Suppressor macrophage (primary cell): ENCODE data around the gene IL17F.
"Not testable (repeated sequence)": the region's sequence is repeated elsewhere in the genome, so short reads cannot be mapped to it uniquely, and the experiment has no call there.

ENCODE experiments used
- DNase-seq, 4 experiments: peaks; one replicate each; pipeline ENCODE4 v3.0.0-alpha.2; 2020 to 2022

IL17F gene

DNA sequence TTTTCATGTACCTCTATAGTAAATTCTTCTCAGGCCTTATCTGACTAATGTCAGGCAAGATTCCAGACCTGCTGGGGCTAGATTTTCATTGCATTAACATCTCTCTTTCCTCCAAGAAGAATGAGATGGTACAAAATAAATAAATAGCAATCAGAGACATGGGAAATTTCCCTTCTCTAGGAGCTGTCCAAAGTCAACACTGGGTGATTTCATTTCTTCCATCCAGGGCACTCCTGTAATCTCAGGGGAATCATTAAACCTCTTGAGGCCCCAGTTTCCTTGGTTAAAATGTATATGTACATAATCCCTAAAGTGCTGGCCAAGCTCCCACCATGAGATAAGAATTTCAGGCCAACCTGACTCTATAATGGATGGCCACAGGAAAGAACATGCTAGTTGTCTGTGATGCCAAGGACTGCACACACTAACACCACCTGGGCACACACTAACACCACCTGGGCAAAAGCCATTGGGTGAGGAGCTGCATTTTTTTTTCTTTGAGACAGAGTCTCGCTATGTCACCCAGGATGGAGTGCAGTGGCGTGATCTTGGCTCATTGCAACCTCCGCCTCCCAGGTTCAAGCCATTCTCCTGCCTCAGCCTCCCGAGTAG, 912 bp downstream of the IL17F start:
- DNase-seq, result no peak

DNA sequence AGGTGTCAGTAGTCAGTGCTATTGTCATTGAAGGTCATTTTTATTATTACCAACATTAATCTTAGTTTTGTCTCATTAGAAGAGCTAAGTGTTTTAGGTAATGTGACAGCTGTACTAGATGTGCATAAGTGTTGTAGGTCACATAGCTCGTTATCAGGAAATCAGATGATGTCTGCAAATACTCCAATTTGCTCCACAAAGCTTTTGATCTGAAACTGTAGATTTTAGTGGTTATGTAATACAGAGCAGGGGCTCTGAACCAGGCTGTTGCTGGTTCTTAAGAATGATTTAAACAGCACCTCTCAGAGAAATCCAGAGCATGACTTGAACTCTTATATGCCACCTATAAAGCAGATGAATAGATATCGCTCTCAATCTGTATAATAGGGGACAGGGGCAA, 2.5 kb downstream of the IL17F start:
- no peak for DNase-seq

DNA sequence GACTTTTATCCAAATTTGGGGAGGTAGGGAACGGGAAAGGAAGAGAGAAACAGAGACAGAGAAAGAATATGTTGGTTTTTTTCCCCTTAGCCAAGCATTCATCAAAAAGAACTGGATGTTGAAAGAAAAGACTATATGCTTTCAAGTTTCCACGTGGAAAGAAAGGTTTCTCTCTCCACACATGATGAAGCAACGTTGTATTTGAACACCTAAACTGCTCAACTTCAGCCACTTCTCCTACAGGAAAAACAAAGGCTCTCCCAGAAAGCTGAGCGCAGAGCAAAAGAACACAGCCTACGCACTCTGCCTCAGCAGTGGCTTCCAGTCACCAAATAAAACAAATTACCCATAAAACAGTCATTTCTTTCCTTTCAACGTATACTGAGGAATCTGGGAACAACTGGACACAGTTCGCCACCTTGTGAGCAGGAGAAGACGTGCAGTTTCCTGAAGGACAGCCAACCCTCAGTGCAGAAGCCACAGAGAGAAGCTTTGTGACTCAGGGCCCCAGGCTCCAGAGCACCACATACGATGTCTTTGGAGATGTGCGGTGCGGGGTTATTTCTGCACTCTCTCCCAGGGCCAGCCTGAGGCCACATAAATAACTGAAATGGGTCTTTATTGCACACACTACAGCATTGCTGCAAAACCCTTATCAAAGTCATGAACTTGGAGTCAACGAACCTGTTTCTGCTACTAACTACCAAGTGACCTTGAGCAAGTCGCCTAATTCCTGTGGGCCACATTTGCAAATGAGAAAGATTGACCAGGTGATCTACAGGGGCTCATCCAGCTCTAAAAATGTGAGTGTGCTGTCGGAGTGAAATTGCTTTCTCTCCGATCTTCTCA, 10.1 kb downstream of the IL17F start:
- peak in 3 of 4 experiments; percentile 9 to 16 (median 14) for DNase-seq

DNA sequence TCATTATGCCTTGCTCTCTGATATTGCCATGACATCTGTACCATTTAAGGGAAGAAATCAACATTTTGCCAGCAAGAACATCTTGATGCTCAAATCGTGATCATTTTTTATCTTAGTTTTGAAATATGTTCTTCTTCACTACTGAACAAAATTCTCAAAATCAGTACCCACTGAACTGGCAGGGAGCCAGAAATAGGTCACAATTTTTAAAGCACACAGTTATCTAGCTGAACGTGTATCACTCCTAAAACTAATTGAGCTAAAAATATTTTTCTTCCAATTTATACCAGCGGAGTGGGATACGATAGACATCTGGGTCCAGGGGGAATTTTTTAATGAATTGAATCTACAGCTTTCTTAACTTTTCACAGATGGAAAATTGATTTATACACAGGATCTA, 11.3 kb downstream of the IL17F start:
- no peak for DNase-seq

DNA sequence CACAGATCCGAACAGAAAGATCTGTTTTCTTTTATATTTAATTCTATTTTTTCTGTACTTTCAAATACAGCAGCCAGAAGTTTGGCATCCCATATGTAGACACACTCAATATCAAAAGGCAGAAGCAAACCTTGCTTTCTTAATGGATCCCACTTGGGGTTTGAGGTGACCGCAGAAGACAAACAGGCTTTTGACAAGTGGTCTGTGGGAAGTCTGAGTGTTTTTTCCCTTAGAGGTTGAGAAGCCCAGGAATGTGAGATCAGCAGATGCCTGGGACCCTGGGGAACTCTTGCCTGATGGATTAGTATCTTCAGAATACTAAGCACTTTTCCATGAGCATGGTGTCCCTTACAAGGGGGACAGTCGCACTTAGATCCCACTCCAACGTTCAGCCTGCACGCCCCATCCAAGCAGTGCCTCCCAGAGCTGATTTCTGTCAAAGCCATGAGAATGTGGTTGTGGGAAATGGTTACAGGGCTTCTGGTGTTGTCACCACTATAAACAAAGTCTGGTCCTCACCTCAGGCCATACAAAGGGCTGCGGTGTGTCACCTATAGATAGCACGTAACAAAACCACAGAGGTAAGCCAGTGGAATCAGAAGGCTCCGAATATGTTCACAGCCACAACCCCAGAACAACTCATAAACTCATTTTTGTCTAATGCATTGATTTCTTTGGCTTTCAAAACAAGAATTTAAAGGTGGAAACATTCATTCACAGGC, 12.7 kb downstream of the IL17F start:
- no peak for DNase-seq

DNA sequence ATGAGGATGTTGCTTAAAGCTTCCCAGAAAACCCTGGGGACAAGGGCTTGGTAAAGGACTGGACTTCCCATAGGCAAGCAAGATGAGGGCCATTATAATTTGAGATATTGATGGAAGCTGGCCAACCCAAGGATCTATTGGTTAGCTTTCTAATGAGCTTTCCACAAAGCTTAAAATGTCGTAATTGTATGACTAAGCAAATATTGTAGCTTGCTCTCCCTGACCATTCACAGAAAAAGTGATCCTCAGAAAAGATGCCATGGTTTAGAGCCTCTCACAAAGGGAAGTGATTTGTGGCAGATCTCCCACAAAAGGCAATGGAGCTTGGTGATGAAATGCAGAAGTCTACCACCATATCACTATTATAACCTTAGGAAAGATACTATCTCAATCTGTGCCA, 13.6 kb downstream of the IL17F start:
- peak in 2 of 4 experiments; percentile 11 to 17 for DNase-seq

DNA sequence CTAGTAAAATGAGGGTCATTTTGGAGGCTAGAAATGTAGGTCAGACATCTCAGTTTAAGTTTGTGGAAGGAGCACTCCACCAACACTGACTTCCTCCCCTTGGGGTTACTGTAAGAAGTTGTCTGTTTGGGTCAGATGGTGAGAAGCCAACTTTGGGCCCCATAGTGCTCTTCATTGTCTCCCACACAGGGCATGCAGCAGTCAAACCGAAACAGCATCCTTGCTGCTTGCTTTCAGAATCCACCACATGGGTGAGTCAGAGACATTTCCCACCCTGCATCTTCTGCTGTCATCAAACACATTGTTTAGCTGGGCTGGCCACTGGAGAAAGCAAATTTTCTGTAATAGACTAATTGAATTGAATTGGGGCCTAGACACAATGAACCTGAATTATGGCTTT, 16.8 kb downstream of the IL17F start:
- no peak for DNase-seq

DNA sequence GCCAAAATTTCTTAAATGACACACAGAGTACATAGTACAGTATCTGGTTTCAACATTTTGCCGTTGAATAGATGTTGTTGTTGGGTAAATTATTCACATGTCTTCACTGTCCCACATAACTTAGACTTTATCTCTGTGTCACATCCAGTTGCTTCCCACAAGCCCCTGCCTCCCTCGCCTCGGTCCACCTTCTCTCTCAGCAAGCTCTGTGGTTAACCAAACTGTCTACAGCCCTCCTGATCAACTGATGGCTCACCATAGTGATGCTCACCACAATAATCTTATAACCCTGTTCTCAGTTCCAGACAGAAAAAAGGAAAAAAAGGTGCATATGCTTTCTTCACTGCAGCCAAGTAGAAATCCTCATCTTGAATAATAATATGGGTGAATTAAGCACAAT, 23.0 kb downstream of the IL17F start:
- DNase-seq, result no peak

DNA sequence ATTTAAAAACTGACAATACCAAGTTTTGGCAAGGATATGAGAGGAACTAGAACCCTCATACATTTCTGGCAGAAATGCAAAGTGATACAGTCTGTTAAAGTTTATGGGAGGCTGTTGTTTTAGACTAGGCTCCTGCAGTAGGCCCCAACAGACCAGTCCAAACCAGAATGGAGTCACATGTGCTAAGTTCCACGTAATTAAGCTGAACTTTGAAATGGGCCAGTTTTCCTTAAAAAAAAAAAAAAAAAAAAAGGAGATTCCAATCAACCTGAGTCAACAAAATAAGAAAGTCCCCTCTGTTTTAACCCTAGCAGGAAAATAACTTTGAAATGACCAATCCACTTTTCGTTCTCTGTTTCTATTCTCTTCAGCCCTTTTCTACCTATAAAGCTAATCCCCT, 26.5 kb downstream of the IL17F start:
- DNase-seq, result no peak

DNA sequence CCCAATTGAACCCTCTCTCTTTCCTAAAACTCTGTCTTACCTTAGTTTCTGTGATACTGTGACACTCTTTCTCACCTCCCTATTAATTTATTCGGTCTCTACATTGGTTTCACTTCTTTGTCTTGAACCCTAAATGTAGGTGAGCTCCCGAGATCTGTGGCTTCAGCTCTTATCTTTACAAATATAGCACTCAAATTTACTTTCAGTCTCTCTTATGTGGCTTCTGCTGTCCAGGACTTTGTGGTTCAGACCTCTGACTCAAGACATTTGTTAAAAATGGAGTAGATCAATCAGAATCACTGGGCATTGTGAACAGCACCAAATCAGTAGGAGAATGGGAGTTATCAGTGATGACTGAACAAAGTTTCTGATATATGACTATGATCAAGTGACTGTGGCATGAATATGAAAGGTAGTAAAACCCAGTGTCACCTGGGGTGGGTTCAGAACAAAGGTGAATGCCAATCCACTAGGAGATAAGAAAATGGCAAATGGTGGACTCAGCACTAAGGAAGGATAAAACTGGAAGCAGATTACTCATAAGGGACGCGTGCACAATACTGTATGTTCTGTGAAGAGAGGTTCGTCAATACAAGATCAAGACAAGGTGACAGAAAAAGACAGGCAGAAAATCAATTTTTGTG, 27.2 kb downstream of the IL17F start:
- no peak for DNase-seq

DNA sequence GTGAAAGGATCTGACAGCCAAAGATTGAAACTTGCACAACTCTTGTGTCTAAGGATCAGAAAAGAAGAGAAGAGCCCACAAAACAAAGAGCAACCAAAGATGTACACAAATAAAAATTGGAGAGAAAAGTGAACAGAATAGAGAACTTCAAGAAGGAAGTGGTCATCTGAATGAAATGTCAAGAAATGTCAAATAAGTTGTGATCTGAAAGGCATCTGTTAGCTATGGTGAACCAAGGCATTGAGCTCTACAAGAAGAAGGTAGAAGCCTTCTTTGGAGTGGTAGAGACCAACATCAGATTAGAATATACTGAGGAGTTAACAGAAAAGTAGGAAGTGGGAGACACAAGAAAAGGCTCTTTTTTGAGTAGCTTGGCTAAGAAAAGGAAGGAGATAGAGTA, 28.5 kb downstream of the IL17F start:
- DNase-seq, result peak in 1 of 4 experiments; percentile 3

DNA sequence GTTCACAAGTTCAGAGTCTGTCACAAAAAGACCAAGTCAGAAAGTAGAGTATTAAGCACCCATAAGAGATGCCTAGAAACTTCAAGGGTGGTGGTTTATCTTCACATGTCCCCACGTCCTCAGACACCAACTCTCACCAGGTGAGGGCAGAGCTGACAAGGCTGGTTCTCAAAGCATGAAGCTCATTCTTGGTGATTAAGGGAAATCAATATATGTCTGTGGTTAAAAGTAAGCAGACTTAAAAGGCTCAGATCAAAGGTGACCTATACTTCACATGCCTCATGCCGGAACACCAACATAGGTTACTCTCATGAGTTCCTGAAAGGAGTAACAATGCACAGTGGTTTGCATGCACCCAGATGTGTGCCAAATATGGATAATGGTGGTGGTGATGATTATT, 31.2 kb downstream of the IL17F start:
- DNase-seq, result no peak

DNA sequence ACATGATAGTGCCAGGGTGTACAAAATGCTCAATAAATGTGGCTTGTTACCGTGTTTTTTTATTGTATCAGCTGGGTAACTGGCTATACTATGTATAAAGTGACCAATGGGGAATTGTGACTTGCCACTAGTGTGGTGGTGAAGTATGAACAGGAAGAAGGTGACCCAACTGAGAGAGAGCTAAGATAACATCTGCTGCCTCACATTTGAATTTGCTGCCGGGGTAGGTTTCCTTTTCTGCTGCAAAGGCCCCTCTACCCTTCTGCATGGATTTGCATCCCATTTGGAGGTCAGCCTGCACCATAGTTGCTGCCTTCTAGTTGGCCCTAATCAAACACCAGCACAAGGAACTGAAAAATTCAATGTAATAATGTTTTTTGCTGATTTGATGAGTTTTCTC, 34.1 kb downstream of the IL17F start:
- no peak for DNase-seq

DNA sequence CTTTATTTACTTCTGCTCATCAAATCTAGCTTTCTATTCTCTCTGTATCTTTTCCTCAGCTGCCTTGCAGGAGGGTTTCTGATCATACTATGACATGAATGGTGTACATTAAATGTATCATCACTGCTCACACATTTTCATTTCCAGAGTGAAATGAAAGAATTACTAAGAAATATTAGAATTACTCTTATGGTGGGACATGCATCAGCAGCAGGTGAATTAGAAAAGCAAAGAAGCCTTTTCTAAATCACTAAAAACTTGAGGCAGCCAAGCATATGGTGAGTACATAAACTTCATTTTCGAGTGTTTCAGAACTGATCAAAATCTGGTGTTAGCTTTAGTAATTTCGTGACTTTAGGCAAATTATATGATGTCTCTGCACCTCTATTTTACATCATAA, 34.5 kb downstream of the IL17F start:
- DNase-seq, result no peak

DNA sequence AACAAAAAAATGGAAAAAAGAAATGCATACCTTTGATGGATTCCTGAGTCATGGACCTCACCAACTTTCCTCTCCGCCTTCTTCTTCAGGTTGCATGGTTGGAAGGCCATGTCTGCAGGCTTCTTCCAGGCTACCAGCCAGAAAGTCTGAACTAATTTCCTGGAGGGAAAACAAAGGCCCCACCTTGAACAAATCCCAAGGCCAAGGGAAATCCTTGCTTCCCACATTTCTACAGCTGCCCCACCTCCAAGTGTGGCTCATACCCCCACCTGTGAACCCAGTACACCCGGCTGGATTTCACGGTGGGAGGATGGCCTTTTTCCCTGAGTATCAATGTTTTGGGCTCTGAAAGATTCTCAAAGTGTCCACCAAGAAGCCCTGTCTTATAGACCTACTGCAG, 35.7 kb downstream of the IL17F start:
- no peak for DNase-seq

DNA sequence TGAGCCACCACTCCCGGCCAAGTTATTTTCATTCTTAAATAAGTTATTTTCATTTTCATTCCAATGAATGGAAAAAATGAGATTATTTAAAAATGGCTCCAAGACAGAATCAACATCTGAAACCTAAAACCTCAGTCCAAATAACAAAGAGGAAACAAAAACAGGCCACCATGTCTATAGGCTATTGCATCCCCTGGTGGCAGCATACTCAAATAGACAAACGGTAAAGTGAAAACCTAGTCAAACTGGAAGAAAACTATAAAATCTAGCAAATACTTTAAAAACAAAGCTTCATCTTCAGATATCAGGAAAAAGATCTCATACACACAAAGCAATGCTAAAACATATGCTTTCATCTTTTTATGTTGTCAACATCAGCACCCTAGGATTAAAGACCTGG, 37.2 kb downstream of the IL17F start:
- no peak for DNase-seq

DNA sequence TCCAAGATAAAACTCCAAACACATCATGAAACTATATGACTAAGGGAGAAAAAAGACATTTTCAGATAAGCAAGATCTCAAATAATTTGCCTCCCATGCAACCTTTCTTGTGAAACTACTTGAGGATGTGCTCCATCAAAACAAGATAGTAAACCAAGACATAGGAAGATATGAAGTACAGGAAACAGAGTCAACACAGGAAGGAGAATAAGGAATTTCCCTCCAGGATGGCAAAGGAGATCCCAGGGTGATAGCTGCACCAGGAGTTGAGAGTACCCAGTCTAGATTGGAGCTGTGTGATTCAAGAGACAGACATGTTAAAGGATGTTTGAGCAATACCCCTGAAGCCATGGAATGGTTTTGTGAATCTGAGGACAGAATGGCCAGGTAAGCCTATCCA, 42.8 kb downstream of the IL17F start:
- DNase-seq, result no peak

DNA sequence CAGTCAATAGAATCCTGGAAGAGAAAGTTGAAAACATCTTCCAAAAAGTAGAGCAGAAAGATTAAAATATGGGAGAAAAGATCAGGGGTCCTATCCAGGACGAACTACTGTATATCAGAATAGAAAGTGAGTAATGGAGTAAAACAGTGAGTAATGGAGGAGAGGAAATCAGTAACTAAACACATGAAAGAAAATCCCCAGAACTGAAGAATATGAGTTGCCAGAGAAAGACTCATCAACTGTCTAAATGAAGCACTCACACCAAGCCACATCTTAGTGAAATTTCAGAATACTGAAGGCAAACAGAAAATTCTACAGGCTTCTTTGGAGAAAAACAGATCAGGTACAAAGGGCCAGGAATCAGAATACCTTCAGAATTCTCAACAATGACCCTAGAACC, 43.3 kb downstream of the IL17F start:
- DNase-seq, result no peak

DNA sequence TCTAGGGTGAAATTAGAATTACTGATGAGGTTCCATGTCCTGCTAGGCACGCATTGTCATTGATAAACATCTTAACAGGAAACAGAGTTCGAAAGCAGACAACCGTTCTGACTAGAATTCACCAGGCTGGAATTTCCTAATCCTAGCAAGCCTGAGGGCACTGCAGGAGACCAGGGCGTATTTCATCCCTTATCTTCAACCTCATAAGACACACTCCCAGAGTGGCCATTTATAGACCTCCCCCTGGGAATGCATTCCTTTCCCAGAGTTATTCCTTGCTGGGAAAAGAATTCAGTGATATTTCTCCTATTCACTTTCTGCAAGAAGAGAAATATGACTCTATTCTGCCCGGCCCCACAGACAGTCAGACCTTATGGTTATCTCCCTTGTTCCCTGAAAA, 44.2 kb downstream of the IL17F start:
- not testable (repeated sequence) for DNase-seq

DNA sequence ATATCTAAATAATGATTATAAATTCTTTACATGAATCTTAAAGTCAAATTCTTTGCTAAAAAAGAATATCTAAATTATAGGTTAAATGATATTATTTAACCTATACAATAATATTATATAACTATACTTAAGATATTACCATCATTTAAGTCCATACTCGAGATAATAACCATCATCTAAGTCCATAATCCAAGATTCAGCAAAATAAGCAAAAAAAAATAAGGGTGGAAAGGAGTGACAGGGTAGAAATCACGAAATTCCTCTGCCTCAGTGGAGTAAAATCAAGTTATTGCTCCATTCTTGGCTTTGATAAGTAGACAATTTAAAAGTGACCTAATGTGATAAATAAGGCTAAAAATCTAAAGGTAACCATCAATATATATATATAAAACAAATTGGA, 48.4 kb downstream of the IL17F start:
- DNase-seq, result no peak

DNA sequence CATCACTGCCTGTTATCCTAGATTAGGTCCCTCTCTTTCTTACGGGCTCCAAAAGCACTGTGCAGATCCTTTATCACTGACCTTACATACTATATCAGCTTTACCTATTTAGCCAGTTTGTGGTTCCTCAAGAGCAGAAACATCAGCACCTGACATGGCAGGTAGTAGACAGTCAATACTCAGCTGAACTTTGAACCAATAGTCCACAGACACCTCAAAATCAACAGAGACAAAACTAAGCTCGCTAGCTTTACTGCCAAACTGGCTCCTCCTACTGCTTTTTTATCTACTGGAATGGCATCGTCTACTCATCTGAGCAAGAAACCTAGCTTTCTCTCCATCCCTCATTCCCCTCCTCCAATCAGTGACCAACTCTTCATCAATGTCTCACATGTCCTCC, 52.5 kb downstream of the IL17F start:
- no peak for DNase-seq

DNA sequence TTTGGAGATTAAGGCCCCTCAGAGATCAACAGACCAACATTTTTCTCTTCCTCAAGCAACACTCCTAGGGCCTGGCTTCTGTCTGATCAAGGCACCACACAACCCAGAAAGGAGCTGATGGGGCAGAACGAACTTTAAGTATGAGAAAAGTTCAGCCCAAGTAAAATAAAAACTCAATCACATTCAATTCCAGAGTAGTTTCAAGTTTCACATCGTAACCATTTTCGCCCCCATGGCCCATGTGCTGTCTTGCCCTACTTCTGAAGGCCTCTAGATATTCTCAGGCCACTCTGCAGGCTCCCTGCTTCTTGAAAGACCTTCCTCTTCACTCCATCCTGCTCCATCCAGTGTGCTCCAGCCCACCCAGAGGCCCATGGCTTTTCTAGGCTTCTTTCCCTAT, 53.9 kb downstream of the IL17F start:
- DNase-seq, result no peak

DNA sequence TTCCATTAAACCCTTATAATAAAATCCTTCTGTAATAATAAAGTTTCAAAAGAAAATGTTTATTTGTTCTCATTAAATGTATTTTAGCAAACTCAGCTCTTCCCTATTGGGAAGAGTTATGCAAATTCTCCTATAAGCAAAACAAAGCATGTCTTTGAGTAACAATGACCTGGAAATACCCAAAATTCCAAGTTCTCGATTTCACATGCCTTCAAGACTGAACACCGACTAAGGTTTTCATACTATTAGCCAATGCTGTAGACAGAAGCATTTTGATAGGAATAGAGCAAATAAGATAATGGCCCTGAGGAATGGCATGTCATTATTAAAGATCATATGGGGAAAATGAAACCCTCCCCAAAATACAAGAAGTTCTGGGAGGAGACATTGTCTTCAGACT, 54.3 kb downstream of the IL17F start:
- no peak for DNase-seq
